Adipose tissue (tissue), 3 donors: ENCODE results near the gene TACR2. TPM values are rescaled to one million over a fixed set of nuclear protein-coding genes. Genes with fewer than 3 reads are reported as not detected.

Experiments
- H3K27ac ChIP-seq: one replicate; pipeline ENCODE4 v1.5.1; 2013; ENCODE audit warnings: low read depth, low read length
- WGBS, 3 donors: extraction: QIAGEN DNeasy Blood & Tissue Kit; methylation state at CpG; one replicate each; pipeline ENCODE4 v1.1.7; 2013; 5-methylcytosine and 5-hydroxymethylcytosine counted together
- polyA plus RNA-seq, 3 donors: library from polyadenylated mRNA; stranded (reverse); fragments of 200-250 nt; gene quantifications; one replicate each; pipeline ENCODE4 v1.2.3, GENCODE V29; 2013
- donor health status: healthy with polysubstance abuse.
- donor health status: Bipolar disorder and iron deficiency.
- donor health status: healthy.

TACR2 gene
- polyA plus RNA-seq, 3 donors, result 0.34 to 0.85 (median 0.36) TPM

DNA sequence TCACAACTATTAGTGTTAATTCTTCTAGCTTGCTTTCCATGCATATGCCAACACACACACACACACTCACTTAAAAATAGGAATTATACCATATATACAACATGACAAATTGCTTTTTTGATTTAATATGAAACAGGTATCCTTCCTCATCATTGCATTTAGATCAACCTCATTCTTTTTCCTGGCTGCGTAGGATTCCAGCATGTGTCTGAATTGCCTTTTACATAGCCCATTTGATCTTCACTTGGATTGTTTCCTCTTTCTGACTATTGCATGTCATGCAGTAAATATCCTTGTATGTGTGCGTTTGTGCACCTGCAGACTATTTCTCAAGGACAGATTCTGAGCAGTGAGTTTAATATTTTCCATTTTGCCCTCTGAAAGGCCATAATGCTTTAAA lies 28.2 kb downstream of the TACR2 start:
- H3K27ac ChIP-seq, result no peak overlapping the region

DNA sequence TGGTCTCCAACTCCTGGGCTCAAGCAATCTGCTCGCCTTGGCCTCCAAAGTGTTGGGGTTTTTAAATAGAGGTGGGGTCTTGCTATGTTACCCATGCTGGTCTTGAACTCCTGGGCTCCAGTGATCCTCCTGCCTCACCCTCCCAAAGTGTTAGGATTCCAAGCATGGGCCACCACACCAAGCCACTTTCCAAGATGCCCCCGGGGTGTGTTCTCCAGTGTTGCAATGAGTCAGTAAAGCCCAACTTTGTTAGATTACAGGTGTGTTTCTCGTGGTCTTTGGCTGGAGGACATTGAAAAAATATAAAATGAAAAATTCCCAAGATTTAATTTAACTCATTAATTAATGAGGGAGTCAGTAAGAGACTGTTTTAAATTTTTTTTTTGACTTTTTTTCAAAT lies 29.2 kb downstream of the TACR2 start:
- 86 to 92% (median 91%) methylated on average over 3 of the region's 3 CpGs for WGBS, 3 donors
- no peak overlapping the region for H3K27ac ChIP-seq

More for the DNA sequence above, 28.2 kb downstream of the TACR2 start:
- WGBS, 3 donors, result 94 to 98% (median 95%) methylated on average over 2 of the region's 2 CpGs

- WGBS, 3 donors, result 74 to 95% (median 89%) methylated on average over 11 of the region's 11 CpGs
- no peak overlapping the region for H3K27ac ChIP-seq
Observed at GRCh38 chr10:69385454-69386350, 31.0 kb downstream of the TACR2 start.

- no peak overlapping the region for H3K27ac ChIP-seq
- WGBS, 3 donors, result 85 to 92% (median 90%) methylated on average over 10 of the region's 10 CpGs
Observed at GRCh38 chr10:69384320-69384719, 32.4 kb downstream of the TACR2 start.

GRCh38 chr10:69383558-69383957 lies 33.2 kb downstream of the TACR2 start:
- no peak overlapping the region for H3K27ac ChIP-seq
- 51 to 70% (median 59%) methylated on average over 3 of the region's 3 CpGs for WGBS, 3 donors

DNA sequence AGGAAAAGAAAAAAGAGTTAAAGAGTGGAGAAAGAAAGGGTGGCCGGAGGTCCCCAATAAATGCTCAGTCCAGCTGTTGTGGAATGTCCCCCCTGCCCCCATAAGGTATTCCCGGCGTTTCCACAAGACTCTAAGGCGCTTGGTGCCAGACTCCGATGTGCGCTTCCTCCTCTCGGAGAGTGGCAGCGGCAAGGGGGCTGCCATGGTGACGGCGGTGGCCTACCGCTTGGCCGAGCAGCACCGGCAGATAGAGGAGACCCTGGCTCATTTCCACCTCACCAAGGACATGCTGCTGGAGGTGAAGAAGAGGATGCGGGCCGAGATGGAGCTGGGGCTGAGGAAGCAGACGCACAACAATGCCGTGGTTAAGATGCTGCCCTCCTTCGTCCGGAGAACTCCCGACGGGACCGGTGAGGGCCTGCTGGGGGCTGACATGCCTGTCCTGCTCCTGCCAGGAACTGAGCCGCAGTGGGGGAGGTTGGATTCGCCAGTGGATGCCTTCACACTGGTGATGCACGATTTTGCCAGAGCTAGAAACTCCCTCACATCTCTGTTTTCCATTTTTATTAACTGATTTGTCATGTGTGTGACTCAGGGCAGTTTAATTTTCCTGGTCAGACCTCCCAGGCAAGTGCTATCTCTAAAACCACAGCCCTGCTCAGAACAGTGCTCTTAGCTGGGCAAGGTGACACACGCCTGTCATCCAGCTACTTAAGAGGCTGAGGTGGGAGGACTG lies 34.2 kb downstream of the TACR2 start:
- 79 to 85% (median 84%) methylated on average over 26 of the region's 26 CpGs for WGBS, 3 donors
- H3K27ac ChIP-seq, result no peak overlapping the region

DNA sequence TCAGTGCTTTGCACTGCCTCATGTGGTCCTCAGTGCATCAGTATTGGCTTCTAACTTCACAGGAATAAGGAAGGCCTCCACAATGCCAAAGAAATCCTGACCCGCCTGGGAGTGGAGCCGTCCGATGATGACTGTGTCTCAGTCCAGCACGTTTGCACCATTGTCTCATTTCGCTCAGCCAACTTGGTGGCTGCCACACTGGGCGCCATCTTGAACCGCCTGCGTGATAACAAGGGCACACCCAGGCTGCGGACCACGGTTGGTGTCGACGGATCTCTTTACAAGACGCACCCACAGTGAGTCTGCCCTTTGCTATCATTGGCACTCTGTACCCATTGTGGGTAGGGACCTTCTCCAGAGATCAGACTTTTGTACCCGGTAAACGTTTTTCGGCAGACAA lies 36.9 kb downstream of the TACR2 start:
- WGBS, 3 donors, result 95 to 96% (median 95%) methylated on average over 16 of the region's 16 CpGs
- no peak overlapping the region for H3K27ac ChIP-seq

DNA sequence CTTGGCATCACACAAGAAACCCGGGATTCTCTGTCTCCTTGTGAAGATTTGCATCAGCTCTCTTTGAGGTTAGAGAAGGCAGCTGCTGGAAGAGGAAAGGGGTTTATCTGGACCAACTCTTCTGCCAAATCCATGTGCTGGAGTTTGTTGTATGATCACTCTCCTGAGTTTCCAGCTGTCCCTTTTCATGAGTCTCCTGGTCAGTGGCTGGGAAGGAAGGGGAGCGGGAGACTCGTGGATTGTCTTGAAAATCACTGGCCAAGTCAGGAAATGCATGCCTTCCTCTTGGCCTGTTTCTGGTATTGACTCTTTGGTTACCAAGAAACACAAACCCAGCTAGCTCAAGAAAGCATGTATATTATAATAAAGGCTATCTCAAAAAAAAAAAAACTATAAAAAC lies 38.8 kb downstream of the TACR2 start:
- 38 to 76% (median 57%) methylated on average over 3 of the region's 3 CpGs for WGBS, 3 donors
- H3K27ac ChIP-seq, result no peak overlapping the region

DNA sequence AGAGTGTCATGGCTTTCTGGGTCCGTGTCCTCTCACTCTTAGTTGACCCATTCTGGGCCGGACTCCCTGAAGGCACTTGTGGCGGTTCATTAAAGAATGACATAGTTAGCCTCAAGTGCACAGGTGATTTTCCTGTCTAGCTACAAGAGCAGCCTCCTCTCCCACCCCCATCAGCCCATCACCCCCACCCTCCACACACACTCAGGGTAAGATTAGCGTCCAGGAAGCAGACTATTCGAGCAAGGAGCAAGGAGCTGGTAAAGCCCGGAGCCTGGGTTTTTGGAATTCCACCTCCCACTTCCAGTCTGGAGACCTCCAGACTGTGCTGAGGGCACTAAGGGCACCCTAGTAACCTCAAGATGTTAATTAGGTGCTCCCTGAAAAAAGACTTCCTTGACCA lies 39.5 kb downstream of the TACR2 start:
- no peak overlapping the region for H3K27ac ChIP-seq
- WGBS, 3 donors, result 76 to 83% (median 76%) methylated on average over 6 of the region's 6 CpGs

DNA sequence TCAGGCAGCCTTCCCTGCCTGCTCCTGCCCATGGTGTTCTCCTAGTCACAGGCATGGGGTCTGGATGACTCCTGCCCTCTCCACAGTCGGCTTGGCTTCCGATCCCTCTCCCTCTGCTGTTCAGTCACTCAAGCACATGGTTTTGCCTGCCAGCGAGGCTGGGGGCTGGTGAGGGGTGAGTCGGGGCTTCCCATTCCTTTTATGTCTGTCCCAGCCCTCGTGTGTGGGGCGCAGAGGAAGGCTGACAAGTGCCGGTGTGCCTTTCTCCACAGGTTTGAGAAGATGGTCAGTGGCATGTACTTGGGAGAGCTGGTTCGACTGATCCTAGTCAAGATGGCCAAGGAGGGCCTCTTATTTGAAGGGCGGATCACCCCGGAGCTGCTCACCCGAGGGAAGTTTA lies 40.1 kb downstream of the TACR2 start:
- H3K27ac ChIP-seq, result no peak overlapping the region
- 88 to 93% (median 92%) methylated on average over 11 of the region's 11 CpGs for WGBS, 3 donors

DNA sequence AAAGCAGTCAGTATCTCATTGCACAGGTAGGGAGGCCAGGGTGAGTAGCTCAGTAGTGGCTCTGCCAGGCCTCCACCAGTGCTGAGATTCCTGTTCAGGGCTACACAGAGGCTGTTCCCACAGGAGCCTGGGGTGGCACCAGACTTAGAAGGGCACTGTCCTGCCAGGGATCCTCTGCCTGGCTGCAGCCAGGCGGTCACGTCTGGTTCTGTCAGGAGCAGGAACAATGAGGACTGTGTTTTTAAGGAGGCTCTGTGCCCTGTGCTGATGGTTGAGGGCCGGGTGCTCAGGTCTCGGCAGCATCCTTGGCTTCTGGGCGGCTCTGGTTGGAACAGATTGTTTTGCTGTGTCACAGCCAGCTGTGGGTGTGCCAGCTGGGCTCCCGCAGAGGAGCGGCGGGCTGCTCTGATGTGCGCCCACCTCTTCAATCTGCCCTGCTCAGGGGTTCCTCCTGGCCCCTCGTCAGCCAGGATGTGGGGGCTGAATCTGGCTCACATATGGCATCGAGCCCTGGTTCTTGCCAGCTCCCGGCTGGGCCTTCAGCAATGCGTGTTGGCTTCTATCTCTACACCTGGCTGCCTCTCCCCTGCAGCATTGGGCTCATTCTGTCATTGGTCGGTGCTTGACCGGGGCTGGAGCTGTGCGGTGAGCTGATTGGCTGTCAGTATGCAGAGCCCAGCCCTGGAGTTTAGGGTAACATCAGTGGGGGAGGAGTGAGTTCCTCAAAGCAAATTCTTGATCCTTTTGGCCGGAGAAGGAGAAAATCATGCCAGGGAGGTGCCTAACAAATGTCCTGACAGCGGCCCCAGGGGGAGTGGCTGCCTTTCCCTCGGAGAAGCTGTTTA lies 41.2 kb downstream of the TACR2 start:
- no peak overlapping the region for H3K27ac ChIP-seq
- 24 to 46% (median 38%) methylated on average over 19 of the region's 19 CpGs for WGBS, 3 donors

DNA sequence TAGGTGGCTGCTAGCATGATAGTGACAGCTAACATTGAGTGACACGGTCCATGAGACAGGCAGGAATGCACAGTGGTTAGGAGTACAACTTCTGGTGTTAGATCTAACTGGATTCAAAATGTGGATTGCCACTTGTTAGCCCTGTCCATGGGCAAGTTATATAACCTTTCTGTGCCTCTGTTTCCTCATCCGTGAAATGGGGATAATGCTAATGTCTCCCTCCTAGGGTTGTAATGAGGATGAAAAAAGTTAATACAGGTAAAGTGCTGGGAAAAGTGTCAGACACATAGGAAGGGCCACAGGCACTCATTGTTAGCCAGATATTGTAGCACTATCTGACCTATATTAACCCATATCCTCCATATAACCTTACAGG lies 41.8 kb downstream of the TACR2 start:
- no peak overlapping the region for H3K27ac ChIP-seq
- 93 to 95% (median 94%) methylated on average over 2 of the region's 2 CpGs for WGBS, 3 donors

DNA sequence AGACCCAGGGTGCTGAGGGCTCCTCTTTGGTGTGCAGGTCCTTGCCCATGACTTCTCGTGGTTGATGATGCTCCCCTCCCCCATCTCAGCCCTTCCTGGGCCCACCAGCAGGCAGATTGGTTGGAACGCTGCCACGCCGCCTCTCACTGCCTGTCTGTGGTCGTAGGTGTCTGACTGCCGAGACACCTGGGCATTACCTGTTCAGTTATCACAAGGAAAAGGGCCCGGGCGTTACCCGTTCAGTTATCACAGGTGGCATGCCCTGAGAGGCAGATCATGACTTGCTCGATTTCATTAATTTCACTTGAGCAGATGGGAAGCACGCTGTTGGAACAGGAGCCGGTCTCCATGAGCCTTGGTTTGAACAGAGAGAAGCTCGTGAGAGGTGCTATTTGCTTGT lies 42.5 kb downstream of the TACR2 start:
- no peak overlapping the region for H3K27ac ChIP-seq
- 90 to 95% (median 93%) methylated on average over 13 of the region's 13 CpGs for WGBS, 3 donors

DNA sequence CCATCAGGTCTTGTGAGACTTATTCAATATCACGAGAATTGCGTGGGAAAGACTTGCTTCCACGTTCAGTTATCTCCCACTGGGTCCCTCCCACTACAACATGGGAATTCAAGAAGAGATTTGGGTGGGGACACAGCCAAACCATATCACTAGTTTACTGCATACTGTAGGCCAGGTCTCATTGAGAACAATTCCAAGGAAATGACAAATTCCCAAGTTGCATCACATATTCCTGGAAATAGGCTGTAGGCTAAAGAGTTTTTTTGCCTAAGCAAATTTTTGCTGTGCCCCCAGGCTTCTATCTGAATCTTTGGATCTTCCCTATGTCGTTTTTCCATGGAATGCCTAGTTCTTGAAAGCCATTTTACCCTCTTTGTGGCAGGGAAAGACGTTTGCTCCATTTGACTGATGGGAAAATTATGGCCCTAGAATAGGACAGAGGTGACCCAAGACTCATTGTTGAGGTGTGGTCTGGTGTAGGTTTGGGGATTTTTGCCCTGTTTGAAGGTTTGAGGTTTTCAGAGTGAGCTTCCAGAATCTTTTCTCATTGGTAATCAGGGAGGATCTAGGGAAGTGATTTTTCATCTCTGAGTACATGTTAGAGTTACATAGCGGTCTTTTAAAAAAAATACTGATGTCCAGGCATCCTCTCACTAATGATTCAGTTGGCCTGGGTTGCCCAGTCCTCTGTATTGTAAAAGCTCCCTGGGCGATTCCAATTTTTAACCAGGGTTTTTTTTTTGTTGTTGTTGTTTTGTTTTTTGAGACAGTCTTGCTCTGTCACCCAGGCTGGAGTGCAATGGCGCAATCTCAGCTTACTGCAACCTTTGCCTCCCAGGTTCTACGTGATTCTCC lies 44.4 kb downstream of the TACR2 start:
- H3K27ac ChIP-seq, result no peak overlapping the region

DNA sequence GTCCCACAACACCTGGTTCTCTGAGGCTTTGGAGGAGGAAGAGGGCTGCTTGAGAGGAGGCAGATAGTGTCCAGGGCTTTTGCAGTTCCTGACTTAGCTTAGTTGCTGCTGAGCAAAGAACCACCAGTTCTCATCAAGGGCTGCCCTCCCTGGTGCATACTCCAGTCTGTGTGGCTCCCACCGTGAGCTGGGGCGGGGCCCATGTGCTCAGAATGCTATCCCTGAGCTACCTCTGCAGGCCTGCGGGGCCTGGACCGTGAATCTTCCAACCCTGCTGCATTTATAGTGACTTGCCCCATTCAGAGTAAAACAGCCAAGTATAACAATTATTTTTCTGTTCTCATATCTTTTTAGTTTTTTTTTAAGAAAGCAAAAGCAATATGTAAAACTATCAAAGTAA lies 49.2 kb downstream of the TACR2 start:
- 84 to 92% (median 91%) methylated on average over 4 of the region's 4 CpGs for WGBS, 3 donors
- H3K27ac ChIP-seq, result no peak overlapping the region

More for the DNA sequence above, 44.4 kb downstream of the TACR2 start:
- WGBS, 3 donors, result 70 to 80% (median 80%) methylated on average over 9 of the region's 9 CpGs

DNA sequence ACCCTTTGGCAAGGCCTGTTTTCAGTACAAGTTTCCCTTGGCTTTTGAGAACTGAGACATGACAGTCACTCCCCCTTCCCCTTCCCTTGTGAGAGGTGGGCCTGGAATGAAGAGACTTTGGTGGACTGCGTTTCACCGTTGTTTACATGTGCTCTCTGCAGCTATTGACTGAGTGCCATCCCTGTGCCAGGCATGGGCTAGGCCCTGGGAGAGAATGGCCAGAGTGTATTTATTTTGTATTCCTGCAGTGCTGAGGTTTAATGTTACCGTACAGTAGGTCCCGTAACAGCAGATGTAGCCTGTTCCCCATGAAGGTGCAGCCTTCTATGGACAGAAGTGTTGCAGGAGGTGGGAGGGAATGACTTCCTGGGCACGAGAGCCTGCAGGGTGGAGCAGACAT lies 50.0 kb downstream of the TACR2 start:
- H3K27ac ChIP-seq, result no peak overlapping the region

DNA sequence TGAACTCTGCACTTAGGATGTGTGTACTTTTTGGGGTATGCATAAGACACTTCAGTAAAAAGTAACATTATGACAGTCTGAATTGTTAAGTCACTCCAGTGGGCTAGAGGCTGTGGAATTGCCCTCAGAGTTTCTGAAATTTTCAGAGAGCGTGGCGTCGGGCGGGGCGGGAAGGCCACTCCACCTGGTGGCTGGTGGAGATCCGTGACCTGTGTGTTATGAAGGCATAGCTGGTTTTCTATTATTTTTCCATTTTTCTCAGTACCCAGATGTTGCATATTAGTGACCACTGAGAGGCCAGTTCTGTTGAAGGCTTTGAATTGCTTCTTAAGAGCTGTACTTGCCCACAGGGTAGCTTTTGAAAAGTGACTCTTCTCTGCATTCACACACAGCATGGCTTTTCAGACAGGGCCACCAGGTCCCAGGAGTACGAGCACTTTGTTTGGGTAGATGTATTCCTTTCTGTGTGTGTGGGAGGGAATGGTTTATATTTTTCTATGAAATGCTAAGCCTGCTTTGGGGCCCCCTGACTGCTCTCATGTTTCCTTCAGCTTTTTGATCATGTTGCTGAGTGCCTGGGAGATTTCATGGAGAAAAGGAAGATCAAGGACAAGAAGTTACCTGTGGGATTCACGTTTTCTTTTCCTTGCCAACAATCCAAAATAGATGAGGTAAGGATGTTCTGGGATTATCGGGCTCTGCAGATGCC lies 52.3 kb downstream of the TACR2 start:
- no peak overlapping the region for H3K27ac ChIP-seq
- WGBS, 3 donors, result 92 to 94% (median 92%) methylated on average over 9 of the region's 9 CpGs

More for the DNA sequence above, 50.0 kb downstream of the TACR2 start:
- WGBS, 3 donors, result 91 to 97% (median 97%) methylated on average over 5 of the region's 5 CpGs
